ENCODE data around the gene DAPL1.

The DAPL1 gene
- total RNA-seq, result 0 reads per million in 2 donors

- DNase-seq, result no peak
Measured at GRCh38 chr2:158795195-158795924, at the start of gene DAPL1. Gene DAPL1, plus strand, starts transcription at chr2:158795317. Its CDS starts 56 bp downstream, at chr2:158795373.

GRCh38 chr2:158745866-158746382, 49.2 kb upstream of the DAPL1 start:
- DNase-seq, result no peak

DNA sequence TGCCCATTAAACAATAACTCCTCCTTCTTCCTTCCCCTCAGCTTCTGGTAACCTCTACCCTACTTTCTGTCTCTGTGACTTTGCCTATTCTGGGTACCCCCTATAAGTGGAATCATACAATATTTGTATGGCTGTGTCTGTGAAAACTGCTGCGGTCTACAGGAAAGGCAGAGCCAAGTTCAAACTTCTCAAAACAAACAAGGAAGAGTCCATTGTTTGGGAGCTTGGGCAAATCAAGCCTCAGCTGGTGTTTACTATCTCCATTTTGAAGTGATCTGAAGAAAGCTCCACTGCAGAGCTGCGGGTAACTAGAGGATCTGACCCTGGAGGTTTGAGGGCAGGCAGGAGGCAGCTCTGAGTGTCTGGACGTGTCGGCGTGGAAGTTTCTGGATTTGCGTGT, 48.6 kb upstream of the DAPL1 start:
- DNase-seq, result no peak

- no peak for DNase-seq
Measured at GRCh38 chr2:158747281-158747680, 47.8 kb upstream of the DAPL1 start.

DNA sequence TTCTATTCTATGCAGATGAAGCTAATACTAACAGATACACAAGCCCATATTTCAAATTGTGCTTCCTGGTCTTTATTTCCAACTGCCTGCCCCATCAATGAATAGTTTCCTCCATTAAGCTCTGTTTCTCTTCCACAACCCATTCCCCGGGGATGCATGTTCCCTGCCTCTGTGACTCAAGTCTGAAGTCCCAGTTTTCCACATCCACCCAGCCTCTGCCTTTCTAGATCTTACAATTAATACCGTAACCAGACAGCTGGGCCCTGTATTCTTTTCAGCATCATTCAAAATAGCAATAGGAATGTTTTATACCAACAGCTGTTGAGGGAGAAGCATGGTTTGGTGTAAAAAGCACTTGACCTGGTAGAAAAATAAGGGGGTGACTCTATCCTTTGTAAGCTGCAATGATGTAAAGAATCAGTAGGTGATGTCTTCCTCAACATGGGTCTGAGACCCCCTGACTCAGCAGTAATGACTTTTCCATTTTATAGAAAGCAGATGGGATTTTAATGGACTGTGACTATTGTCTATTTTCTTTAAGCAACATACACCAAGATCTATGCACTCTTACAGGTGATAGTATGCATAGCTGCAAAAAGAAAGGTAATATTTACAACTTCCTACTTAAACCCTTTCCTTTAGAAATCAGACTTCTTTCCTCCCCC, 46.1 kb upstream of the DAPL1 start:
- no peak for DNase-seq

- DNase-seq, result no peak
Measured at GRCh38 chr2:158750458-158751125, 44.5 kb upstream of the DAPL1 start.

- DNase-seq, result peak in 1 of 5 experiments; percentile 51
Measured at GRCh38 chr2:158753641-158754611, 41.2 kb upstream of the DAPL1 start.

DNA sequence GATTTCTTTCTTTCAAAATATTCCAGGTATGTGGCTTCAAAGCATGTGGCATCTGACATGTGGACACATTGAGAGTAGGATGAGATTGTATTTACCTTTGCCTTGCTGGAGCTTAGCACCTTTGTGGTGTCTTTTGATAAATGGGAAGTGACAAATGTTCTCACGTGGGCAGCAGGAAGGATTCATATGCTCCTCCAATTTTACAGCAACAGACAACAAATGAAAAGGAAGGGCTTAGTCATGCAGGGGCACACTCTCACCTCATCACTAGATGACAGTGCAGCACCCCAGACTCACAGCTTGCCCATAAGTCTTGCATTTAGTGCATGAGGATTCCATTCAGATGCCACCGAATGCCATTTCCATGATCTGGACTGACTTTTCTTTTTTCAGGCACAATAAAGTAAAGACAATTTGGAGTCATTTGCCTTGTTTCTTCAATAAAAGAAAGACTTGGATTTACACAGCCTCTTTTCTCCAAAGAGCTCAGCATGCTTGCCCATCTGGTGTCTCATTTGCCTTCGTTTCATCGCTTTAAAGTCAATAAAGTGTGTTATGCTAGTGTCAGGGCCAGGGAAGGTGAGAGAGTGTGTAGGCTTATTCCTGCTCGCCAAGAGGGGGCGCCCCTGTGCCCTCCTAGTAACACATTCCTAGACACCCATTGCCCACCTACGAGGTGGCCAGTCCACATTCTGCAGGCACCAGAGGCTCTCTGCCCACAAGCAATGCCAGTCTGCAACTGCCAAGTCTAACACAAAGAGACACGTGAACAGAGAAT, 39.6 kb upstream of the DAPL1 start:
- no peak for DNase-seq

DNA sequence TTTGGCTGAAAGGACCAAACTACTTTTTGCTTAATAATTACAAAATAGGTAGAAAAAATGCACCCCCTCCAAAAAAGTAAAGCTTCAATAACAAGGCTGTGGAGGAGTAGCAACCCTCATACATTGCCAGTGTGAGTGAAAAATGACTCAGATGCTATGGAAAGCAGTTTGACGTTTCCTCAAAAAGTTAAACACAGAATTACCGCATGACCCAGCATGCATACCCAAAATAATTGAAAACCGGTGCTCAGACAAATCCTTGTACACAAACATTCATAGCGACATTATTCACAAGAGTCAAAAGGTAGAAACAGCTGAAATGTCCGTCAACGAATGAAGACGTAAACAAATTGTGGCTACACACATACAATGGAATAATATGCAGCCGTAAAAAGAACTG, 38.8 kb upstream of the DAPL1 start:
- DNase-seq, result no peak

GRCh38 chr2:158756976-158757375, 38.1 kb upstream of the DAPL1 start:
- DNase-seq, result no peak

DNA sequence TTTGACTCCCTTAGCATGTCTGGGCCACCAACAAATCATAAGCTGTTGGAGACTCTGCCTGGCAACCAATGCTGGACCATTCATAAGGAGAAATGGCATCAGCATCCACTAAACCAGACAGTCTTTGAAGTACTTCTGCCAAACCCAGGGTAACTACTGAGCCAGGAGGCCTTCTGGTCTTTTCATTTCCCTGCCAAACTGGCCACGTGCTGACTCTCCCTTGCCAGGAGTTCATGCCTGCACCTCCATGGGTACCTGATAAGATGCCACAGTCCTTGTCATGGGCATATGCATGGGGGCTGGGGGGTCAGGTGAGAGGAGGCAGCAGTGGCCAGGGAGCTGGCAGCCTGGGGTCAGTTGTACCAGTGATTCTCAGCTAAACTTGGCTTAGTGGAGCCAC, 34.2 kb upstream of the DAPL1 start:
- DNase-seq, result no peak

- DNase-seq, result no peak
Measured at GRCh38 chr2:158761621-158762020, 33.5 kb upstream of the DAPL1 start.

GRCh38 chr2:158762336-158762735, 32.8 kb upstream of the DAPL1 start:
- DNase-seq, result no peak

GRCh38 chr2:158766524-158766923, 28.6 kb upstream of the DAPL1 start:
- no peak for DNase-seq

DNA sequence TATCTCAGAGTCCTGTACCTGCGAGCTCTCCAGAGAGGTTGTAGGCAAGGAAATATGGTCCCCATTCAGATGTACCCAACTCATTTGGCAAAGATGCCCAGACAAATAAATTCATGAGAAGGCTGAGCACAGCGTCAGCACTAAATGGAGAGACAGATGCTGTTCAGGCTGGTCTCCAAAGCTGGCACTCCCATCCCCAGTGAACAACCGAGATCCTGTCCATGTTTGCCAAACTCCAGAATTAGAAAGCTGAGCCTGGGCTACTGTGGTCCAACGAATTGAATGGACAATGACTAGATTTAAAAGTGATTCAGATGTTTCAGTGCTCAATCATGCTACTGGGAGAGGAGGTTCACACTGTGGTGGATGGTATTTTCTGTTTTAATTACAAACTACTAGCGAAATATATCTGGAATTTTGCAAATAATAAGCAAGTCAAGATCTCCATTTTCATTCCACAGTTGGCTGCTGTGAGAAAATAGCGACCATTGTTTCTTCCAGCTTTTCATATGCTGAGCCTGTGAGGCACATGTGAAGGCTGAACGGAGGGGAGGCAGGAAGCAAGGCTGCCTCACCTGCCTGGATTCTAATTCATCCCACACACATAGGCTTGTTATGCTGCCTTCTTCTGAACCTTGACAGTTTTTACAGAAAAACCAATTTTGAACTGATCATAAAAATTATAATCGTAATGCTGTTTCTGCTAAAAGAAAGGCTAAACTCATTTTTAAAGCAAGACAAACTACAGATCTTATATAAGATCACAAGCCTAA, 22.6 kb upstream of the DAPL1 start:
- no peak for DNase-seq

GRCh38 chr2:158773121-158773520, 22.0 kb upstream of the DAPL1 start:
- DNase-seq, result no peak

DNA sequence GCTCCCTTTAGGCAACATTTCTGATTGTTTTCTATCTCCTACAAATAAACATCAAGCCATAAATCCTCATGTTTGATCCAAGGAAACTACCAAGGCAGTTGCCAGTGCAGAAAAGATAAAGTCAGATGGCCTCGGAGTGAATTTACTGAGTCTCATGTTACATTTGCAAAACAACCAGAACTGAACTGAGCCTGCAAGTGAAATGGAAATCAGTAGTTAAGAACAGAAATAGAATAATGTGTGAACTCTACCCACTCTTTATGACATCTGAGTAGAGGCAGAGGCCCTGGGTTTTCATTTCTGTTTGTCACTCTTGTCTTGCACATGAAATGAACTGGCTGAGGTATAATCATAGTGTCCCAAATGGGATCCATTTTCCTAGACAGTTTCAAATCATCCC, 20.4 kb upstream of the DAPL1 start:
- no peak for DNase-seq

DNA sequence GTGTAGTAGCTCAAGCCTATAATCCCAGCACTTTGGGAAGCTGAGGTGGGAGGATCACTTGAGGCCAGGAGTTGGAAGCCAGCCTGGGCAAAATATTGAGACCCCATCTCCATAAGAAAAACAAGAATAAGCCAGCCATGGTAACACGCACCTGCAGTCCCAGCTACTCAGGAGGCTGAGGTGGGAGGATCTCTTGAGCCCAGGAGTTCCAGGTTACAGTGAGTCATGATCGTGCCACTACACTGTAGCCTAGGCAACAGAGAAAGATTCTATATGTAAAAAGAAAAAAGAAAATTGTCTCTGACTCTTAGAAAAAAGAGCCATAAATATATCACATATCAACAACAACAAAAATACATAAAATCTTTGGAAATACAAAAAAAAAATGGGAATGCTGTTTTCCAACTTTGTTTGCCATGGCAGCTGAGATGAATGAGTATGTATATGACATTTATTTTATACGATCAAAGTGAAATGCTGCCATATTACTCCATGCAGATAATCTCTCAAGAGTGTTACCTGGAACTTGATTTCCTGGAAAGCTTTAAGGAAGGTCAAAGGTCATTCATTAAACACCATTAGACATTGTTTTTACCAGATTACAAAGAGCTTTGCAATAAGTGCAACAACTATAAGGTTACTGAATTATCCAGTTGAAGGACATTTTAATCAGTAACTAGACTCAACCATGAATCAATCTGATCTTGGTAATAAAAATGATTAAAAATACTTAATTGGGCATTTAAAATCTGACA, 19.7 kb upstream of the DAPL1 start:
- no peak for DNase-seq

DNA sequence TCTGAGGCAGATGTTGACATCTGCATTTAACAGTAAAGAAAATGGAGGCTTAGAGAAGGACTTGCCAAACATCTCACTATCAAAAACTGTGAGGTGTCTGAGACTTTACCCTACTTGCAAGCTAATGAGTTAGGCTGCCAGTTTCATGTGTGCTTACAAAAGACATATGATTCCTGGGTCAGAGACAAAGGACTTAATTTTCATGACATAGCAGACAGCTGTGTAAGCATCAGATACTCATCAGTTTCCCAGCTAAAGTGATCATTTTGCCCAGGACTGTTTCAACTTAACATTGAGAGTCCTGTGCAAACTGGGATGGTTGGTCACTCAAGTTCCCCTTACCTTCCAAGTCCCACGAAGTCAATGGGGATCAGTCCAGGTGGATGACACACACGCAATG, 18.9 kb upstream of the DAPL1 start:
- no peak for DNase-seq

DNA sequence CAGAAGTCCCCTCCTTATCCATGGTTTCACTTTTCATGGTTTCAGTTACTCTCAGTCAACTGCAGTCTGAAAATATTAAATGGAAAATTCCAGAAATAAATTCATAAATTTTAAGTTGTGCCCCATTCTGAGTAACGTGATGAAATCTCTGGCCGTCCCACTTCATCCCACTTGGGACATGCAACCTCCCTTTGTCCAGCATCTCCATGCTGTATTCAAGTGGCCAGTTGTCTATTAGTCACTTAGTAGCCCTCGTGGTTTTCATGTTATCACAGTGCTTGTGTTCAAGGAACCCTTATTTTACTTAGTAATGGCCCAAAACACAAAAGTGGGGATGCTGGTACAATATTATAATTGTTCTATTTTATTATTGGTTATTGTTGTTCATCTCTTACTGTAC, 18.0 kb upstream of the DAPL1 start:
- no peak for DNase-seq
